A549 (cell line): ENCODE data around the gene MRPL33.

Experiments
- CHD2 ChIP-seq: fragments of 150-350 bp; IDR thresholded peaks from 2 replicates; pipeline ENCODE4 v1.6.1; 2014; ENCODE audit warnings: low read length; ENCODE audit not compliant: partially characterized antibody
- CTCF ChIP-seq: fragments of >200 bp; sonication (Bioruptor Twin); formaldehyde crosslinking; IDR thresholded peaks from 3 replicates; pipeline ENCODE4 v1.5.1; 2016
- RNF2 ChIP-seq: fragments of 200-600 bp; sonication (generic); IDR thresholded peaks from 2 replicates; pipeline ENCODE4 v1.6.1; 2016; ENCODE audit warnings: low read depth, mild to moderate bottlenecking, antibody characterized with exemption, moderate library complexity, borderline replicate concordance
- TF ChIP-seq, protein P1 (sequence below): fragments of 450-650 bp; IDR thresholded peaks from 2 replicates; pipeline ENCODE4 v1.6.1; 2014; ENCODE audit warnings: antibody characterized with exemption

GRCh38 chr2:27762951-27763906, 8.3 kb upstream of the MRPL33 start:
- TF ChIP-seq RNF2, result no peak
- no peak for TF ChIP-seq CTCF
- TF ChIP-seq CHD2, result no peak
- TF ChIP-seq, protein P1, sequence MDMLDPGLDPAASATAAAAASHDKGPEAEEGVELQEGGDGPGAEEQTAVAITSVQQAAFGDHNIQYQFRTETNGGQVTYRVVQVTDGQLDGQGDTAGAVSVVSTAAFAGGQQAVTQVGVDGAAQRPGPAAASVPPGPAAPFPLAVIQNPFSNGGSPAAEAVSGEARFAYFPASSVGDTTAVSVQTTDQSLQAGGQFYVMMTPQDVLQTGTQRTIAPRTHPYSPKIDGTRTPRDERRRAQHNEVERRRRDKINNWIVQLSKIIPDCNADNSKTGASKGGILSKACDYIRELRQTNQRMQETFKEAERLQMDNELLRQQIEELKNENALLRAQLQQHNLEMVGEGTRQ, result no peak
